Loucy (cell line): Measurements from ENCODE around the gene SND1.

Source experiments
- H2AFZ ChIP-seq: fragments of 200-600 bp; sonication (generic); 2 replicates; pipeline ENCODE4 v1.6.0; 2016; ENCODE audit warnings: antibody characterized with exemption, mild to moderate bottlenecking, low read length, moderate library complexity
- H3F3A ChIP-seq: fragments of 200-600 bp; 2 replicates; pipeline ENCODE4 v1.6.0; 2016; ENCODE audit warnings: antibody characterized with exemption, low read depth, mild to moderate bottlenecking
- H3K27me3 ChIP-seq: fragments of 200-600 bp; sonication (generic); 2 replicates; pipeline ENCODE4 v1.6.1; 2014; ENCODE audit warnings: low read length, mild to moderate bottlenecking; ENCODE audit not compliant: insufficient read depth, poor library complexity, severe bottlenecking
- H3K36me3 ChIP-seq: fragments of 200-600 bp; sonication (generic); 2 replicates; pipeline ENCODE4 v1.6.1; 2016; ENCODE audit warnings: low read length; ENCODE audit not compliant: insufficient read depth
- H3K4me1 ChIP-seq: fragments of 200-600 bp; sonication (generic); 2 replicates; pipeline ENCODE4 v1.5.1; 2014; ENCODE audit warnings: low read length, mild to moderate bottlenecking; ENCODE audit not compliant: insufficient read depth, poor library complexity, severe bottlenecking
- H3K4me2 ChIP-seq: fragments of 200-600 bp; sonication (generic); 2 replicates; pipeline ENCODE4 v1.6.0; 2014; ENCODE audit warnings: antibody characterized with exemption, low read length, low read depth, mild to moderate bottlenecking; ENCODE audit not compliant: poor library complexity, severe bottlenecking
- H3K4me3 ChIP-seq: fragments of 200-600 bp; sonication (generic); 2 replicates; pipeline ENCODE4 v1.5.1; 2014; ENCODE audit warnings: low read length, mild to moderate bottlenecking, mixed read lengths; ENCODE audit not compliant: poor library complexity, severe bottlenecking
- H3K79me2 ChIP-seq: fragments of 200-600 bp; sonication (generic); 2 replicates; pipeline ENCODE4 v1.6.1; 2014; ENCODE audit warnings: low read length; ENCODE audit not compliant: insufficient read depth
- H3K9ac ChIP-seq: fragments of 200-600 bp; sonication (generic); 2 replicates; pipeline ENCODE4 v1.6.0; 2014; ENCODE audit warnings: mild to moderate bottlenecking, low read depth, low read length, moderate library complexity; ENCODE audit not compliant: poor library complexity, severe bottlenecking
- H3K9me2 ChIP-seq: fragments of 200-600 bp; sonication (generic); replicated peaks from 2 replicates; pipeline ENCODE4 v1.6.1; 2016; ENCODE audit warnings: low read depth, low read length, mixed read lengths
- H3K9me3 ChIP-seq: fragments of 200-600 bp; sonication (generic); 2 replicates; pipeline ENCODE4 v1.6.1; 2014; ENCODE audit warnings: mild to moderate bottlenecking, antibody characterized with exemption, low read length, low read depth; ENCODE audit not compliant: insufficient read depth
- H4K20me1 ChIP-seq: fragments of 200-600 bp; sonication (generic); 2 replicates; pipeline ENCODE4 v1.6.0; 2014; ENCODE audit warnings: antibody characterized with exemption, low read length, mild to moderate bottlenecking; ENCODE audit not compliant: insufficient read depth, poor library complexity, severe bottlenecking
- CTCF ChIP-seq: fragments of 200-600 bp; sonication (generic); conservative IDR thresholded peaks from 2 replicates; pipeline ENCODE4 v1.5.1; 2014; ENCODE audit warnings: mild to moderate bottlenecking, antibody characterized with exemption, low read length
- EZH2phosphoT487 ChIP-seq: fragments of 200-600 bp; IDR thresholded peaks from 2 replicates; pipeline ENCODE4 v1.6.1; 2018; ENCODE audit warnings: antibody characterized with exemption, mild to moderate bottlenecking, moderate library complexity, borderline replicate concordance

Gene SND1

DNA sequence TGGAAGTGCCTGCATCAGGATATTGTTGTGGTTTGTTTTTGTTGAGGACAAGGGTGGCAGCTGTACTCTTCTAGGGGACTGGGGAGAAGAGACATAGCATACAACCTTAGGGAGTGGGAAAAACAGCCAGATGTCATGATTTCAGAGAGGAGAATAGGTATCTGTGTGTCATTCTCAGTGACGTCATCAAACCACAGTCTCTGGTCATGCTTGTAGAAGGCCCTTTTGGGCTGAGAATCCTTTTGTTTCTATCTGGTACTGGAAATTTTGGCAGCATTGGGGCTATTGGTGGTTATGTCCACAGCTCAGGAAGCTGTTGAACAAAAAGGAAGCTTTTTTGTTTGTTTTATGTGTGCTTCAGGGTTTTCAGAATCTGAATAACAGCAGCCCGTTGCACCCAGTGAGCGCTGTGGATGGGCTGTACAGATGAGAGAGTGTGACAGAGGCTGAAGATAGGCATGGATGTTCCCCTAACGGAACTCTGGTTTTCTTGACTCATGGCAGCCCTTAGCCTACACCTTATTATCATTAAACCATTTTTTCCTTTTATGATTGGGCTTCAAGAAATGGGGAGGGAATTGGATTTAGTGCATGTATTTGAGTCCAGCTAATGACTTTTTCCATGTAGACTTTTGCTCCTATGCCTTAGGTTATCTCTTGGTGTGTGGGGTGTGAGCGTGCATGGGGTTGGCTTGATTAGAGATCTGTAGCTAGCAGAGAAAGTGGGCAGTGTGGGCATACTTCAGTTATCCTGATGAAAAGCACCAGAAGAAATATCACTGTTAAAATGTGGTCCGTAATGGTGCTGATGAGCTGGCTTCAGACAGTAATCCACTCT is 65.7 kb downstream of the SND1 start:
- Histone ChIP-seq H4K20me1 (peaks cover 20% of the 10 kb centered on the region), H3K9ac (no peak overlapping the region), H3K9me3 (no peaks in the 10 kb centered on the region), H3K4me2 (no peak overlapping the region), H3F3A (no peaks in the 10 kb centered on the region), H3K27me3 (no peaks in the 10 kb centered on the region), H2AFZ (no peak overlapping the region), H3K79me2 (peaks cover 11% of the 10 kb centered on the region; the same call in 1 of the 2 replicates), H3K9me2 (no peaks in the 10 kb centered on the region), H3K4me1 (peaks cover 2% of the 10 kb centered on the region), H3K4me3 (no peak overlapping the region), H3K36me3 (peaks cover 69% of the 10 kb centered on the region)
- TF ChIP-seq EZH2phosphoT487, result no peak
- no peak for TF ChIP-seq CTCF

- peaks cover 20% of the 10 kb centered on the region for H4K20me1 ChIP-seq
- peaks cover 69% of the 10 kb centered on the region for H3K36me3 ChIP-seq
- H3K4me2 ChIP-seq, result no peak overlapping the region
- H3K9me2 ChIP-seq, result no peaks in the 10 kb centered on the region
- H2AFZ ChIP-seq, result no peak overlapping the region
- peaks cover 2% of the 10 kb centered on the region for H3K4me1 ChIP-seq
- H3K27me3 ChIP-seq, result no peaks in the 10 kb centered on the region
- no peak overlapping the region for H3K9ac ChIP-seq
- no peak for TF ChIP-seq CTCF
- no peak for TF ChIP-seq EZH2phosphoT487
- H3K79me2 ChIP-seq, result peaks cover 11% of the 10 kb centered on the region; the same call in 1 of the 2 replicates
- no peaks in the 10 kb centered on the region for H3K9me3 ChIP-seq
- H3K4me3 ChIP-seq, result no peak overlapping the region
- no peaks in the 10 kb centered on the region for H3F3A ChIP-seq
Measured at GRCh38 chr7:127718340-127718679, 66.3 kb downstream of the SND1 start.

DNA sequence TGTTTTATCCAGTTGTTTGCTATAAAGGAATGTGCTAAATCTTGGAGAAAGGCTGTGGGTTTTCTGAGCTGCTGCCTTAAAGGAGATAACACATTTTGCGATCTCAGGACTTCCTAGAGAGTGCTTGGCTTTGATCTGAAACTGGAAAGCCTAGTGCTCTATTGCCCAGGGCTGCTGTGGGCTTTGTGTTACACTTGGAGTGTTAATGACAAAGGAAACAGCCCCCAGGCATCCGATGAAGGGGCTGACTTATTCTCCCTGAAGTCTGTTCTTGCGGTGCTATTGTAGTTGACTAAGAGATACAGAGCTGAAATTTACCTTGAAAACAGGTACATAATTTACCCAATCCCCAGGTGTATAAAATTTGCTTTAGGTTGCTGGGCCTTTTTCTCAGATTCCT is 74.5 kb downstream of the SND1 start:
- no peaks in the 10 kb centered on the region for H3K27me3 ChIP-seq
- H3K4me3 ChIP-seq, result no peak overlapping the region
- H3K36me3 ChIP-seq, result peaks cover 80% of the 10 kb centered on the region
- no peaks in the 10 kb centered on the region for H3K9me2 ChIP-seq
- no peaks in the 10 kb centered on the region for H3F3A ChIP-seq
- TF ChIP-seq EZH2phosphoT487 (no peak), CTCF (no peak)
- H3K4me1 ChIP-seq, result peaks cover 7% of the 10 kb centered on the region
- no peaks in the 10 kb centered on the region for H3K9me3 ChIP-seq
- H3K79me2 ChIP-seq, result no peaks in the 10 kb centered on the region; the same call in 1 of the 2 replicates
- no peak overlapping the region for H3K4me2 ChIP-seq
- no peak overlapping the region for H3K9ac ChIP-seq
- H4K20me1 ChIP-seq, result peaks cover 7% of the 10 kb centered on the region
- H2AFZ ChIP-seq, result no peak overlapping the region
